Parathyroid adenoma (tissue), 2 donors: ENCODE measurements around the gene ASCL3.
"Not testable (repeated sequence)": the region's sequence is repeated elsewhere in the genome, so short reads cannot be mapped to it uniquely, and the experiment has no call there.

Experiments used
- H2AFZ ChIP-seq: fragments of 300-600 bp; sonication (generic); one replicate; pipeline ENCODE4 v1.7.0; 2017; ENCODE audit warnings: antibody characterized with exemption, mild to moderate bottlenecking
- H3K27ac ChIP-seq: fragments of 300-600 bp; sonication (generic); one replicate; pipeline ENCODE4 v1.7.0; 2017
- H3K27me3 ChIP-seq: fragments of 300-600 bp; sonication (generic); one replicate; pipeline ENCODE4 v1.7.0; 2017; ENCODE audit warnings: low read length; ENCODE audit not compliant: control insufficient read depth, insufficient read depth
- H3K36me3 ChIP-seq: fragments of 300-600 bp; sonication (generic); one replicate; pipeline ENCODE4 v1.7.0; 2017; ENCODE audit warnings: low read length; ENCODE audit not compliant: control insufficient read depth, insufficient read depth
- H3K4me1 ChIP-seq: fragments of 300-600 bp; sonication (generic); one replicate; pipeline ENCODE4 v1.7.0; 2017; ENCODE audit warnings: control low read depth
- H3K4me2 ChIP-seq: fragments of 300-600 bp; sonication (generic); one replicate; pipeline ENCODE4 v1.7.0; 2017; ENCODE audit warnings: low read length
- H3K4me3 ChIP-seq: fragments of 300-600 bp; sonication (generic); one replicate; pipeline ENCODE4 v1.7.0; 2017; ENCODE audit warnings: low read depth, low read length
- H3K79me2 ChIP-seq: fragments of 300-600 bp; sonication (generic); one replicate; pipeline ENCODE4 v1.7.0; 2017; ENCODE audit warnings: control low read depth
- H3K9ac ChIP-seq: fragments of 300-600 bp; sonication (generic); one replicate; pipeline ENCODE4 v1.7.0; 2017; ENCODE audit warnings: mild to moderate bottlenecking
- H3K9me3 ChIP-seq: fragments of 300-600 bp; sonication (generic); one replicate; pipeline ENCODE4 v1.7.0; 2017; ENCODE audit warnings: low read length; ENCODE audit not compliant: control insufficient read depth
- TF ChIP-seq, protein P1 (sequence below): fragments of 300-600 bp; sonication (generic); IDR thresholded peaks from one replicate; pipeline ENCODE4 v1.7.0; 2017; ENCODE audit warnings: antibody characterized with exemption, mild to moderate bottlenecking
- donor health status: primary hyperparathyroidism.

ASCL3 gene

GRCh38 chr11:8985462-8985861 lies 42.6 kb upstream of the ASCL3 start:
- no peak overlapping the region for H3K27ac ChIP-seq
- H3K4me2 ChIP-seq = no peak overlapping the region
- no peaks in the 10 kb centered on the region for H3K27me3 ChIP-seq
- no peak overlapping the region for H3K9ac ChIP-seq
- H3K36me3 ChIP-seq = no peaks in the 10 kb centered on the region
- H2AFZ ChIP-seq = no peak overlapping the region
- H3K4me3 ChIP-seq = no peak overlapping the region
- TF ChIP-seq, protein P1, sequence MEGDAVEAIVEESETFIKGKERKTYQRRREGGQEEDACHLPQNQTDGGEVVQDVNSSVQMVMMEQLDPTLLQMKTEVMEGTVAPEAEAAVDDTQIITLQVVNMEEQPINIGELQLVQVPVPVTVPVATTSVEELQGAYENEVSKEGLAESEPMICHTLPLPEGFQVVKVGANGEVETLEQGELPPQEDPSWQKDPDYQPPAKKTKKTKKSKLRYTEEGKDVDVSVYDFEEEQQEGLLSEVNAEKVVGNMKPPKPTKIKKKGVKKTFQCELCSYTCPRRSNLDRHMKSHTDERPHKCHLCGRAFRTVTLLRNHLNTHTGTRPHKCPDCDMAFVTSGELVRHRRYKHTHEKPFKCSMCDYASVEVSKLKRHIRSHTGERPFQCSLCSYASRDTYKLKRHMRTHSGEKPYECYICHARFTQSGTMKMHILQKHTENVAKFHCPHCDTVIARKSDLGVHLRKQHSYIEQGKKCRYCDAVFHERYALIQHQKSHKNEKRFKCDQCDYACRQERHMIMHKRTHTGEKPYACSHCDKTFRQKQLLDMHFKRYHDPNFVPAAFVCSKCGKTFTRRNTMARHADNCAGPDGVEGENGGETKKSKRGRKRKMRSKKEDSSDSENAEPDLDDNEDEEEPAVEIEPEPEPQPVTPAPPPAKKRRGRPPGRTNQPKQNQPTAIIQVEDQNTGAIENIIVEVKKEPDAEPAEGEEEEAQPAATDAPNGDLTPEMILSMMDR = no peak
- no peaks in the 10 kb centered on the region for H3K9me3 ChIP-seq
- no peaks in the 10 kb centered on the region for H3K79me2 ChIP-seq
- H3K4me1 ChIP-seq = no peaks in the 10 kb centered on the region

- H3K79me2 ChIP-seq = no peaks in the 10 kb centered on the region
- H3K9ac ChIP-seq = no peak overlapping the region
- no peaks in the 10 kb centered on the region for H3K27me3 ChIP-seq
- H3K4me1 ChIP-seq = no peaks in the 10 kb centered on the region
- H3K36me3 ChIP-seq = no peaks in the 10 kb centered on the region
- no peaks in the 10 kb centered on the region for H3K9me3 ChIP-seq
- no peak overlapping the region for H3K27ac ChIP-seq
- TF ChIP-seq, protein P1 = no peak
- no peak overlapping the region for H2AFZ ChIP-seq
- no peak overlapping the region for H3K4me3 ChIP-seq
- no peak overlapping the region for H3K4me2 ChIP-seq
These were observed 40.7 kb upstream of the ASCL3 start for GRCh38 chr11:8983552-8983951.

DNA sequence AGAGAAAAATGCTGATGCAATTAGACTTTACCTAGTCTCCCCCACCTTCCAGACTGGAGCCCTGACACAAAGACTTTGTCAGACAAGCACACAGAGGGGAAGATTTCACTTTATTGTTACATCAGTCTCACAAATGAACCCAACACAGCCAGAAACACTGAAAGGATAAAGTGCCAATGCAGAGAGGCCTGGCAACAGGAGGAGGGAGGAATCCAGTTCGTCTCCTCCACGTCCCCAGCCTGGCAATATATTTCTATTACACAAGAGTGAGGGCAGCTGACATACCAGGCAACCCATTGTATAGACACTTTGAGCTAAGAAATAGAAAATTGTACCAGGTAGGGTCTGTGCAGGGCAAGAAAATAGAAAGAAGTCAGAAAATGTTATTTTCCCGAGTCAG lies 37.7 kb upstream of the ASCL3 start:
- Histone ChIP-seq H3K4me3 (no peak overlapping the region), H3K9me3 (no peaks in the 10 kb centered on the region), H2AFZ (no peak overlapping the region), H3K27me3 (no peaks in the 10 kb centered on the region), H3K27ac (no peak overlapping the region), H3K79me2 (no peaks in the 10 kb centered on the region), H3K4me2 (no peak overlapping the region), H3K9ac (no peak overlapping the region), H3K4me1 (no peaks in the 10 kb centered on the region), H3K36me3 (no peaks in the 10 kb centered on the region)
- TF ChIP-seq, protein P1 = no peak

- H3K36me3 ChIP-seq, H3K27ac ChIP-seq, H3K4me2 ChIP-seq, H3K9ac ChIP-seq, H2AFZ ChIP-seq, H3K4me1 ChIP-seq, H3K79me2 ChIP-seq, H3K4me3 ChIP-seq, H3K9me3 ChIP-seq, H3K27me3 ChIP-seq: not testable (repeated sequence)
These were observed 36.5 kb upstream of the ASCL3 start for GRCh38 chr11:8979365-8979764.

DNA sequence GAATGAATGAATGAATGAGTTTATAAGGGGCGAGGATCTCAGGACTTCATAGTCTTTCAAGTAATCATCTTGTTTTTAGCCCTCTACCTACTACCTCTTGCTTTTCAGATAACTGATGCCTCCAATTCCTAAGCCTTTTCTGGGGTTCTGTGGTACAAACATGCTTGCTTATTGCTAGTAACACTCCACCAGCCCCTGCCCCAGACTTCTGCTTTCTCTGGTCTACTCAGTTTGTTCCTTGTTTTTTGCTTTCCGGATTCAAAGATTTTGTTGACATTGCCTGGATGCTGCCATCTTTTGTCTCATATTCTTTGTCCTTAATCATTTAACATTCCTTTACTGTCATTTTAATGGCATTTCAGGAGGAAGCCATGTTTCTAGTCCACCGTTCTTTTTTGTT lies 30.3 kb upstream of the ASCL3 start:
- H2AFZ ChIP-seq = no peak overlapping the region
- H3K36me3 ChIP-seq = no peaks in the 10 kb centered on the region
- H3K79me2 ChIP-seq = no peaks in the 10 kb centered on the region
- H3K4me3 ChIP-seq = no peak overlapping the region
- H3K9ac ChIP-seq = no peak overlapping the region
- no peaks in the 10 kb centered on the region for H3K4me1 ChIP-seq
- TF ChIP-seq, protein P1 = no peak
- H3K27me3 ChIP-seq = no peaks in the 10 kb centered on the region
- no peaks in the 10 kb centered on the region for H3K9me3 ChIP-seq
- H3K4me2 ChIP-seq = no peak overlapping the region
- no peak overlapping the region for H3K27ac ChIP-seq
